ENCODE results near the gene GCAT. TPM values are rescaled to one million over a fixed set of nuclear protein-coding genes. Genes with fewer than 3 reads are reported as not detected.

Gene GCAT
- total RNA-seq, 1 donor from 2014 or later = 27.6 TPM

DNA sequence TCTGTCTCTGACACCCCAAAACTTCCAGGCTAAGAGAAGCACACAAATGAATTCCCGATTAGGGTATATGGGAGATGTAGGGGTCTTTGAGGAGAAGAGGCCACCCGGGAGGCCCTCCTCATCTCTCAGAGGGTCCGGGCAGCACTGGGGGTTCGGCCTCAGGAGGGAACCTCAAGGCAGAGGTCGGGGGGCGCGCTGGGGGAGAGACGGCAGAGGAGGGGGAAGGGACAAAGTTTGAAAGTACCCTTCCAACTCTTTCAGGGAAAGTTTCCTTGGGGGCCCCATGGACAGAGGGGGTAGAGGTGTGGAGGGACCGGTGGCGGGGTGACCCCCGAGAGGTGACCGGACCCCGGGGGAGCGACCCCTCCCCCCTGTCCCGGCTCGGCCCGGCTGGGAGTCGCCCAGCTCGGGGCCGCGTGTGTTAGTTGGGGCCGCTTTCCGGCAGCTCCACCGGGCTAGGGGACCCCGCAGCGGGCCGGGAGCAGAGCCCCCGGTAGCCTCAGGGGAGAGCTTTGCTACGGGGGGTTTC is 3.3 kb upstream of the GCAT start:
- no peak for FAIRE-seq
- TF ChIP-seq CTCF (IDR thresholded peaks at IDR 0.05; ENCODE audit: insufficient read depth, low read length, severe bottlenecking) = no peak
- DNase-seq (ENCODE audit: low read depth) = no peak
- no peaks in the 10 kb centered on the region for H3K36me3 ChIP-seq (ENCODE audit: control insufficient read depth, insufficient read depth, low read length)
- H3K27me3 ChIP-seq (ENCODE audit: control insufficient read depth, insufficient read depth, low read length) = no peaks in the 10 kb centered on the region
- peak overlapping the region; percentile 55 for H3K4me3 ChIP-seq (ENCODE audit: low read depth, low read length)

GRCh38 chr22:37804881-37805809 is 2.6 kb upstream of the GCAT start:
- H3K36me3 ChIP-seq (ENCODE audit: control insufficient read depth, insufficient read depth, low read length) = no peaks in the 10 kb centered on the region
- peak overlapping the region; percentile 55 for H3K4me3 ChIP-seq (ENCODE audit: low read depth, low read length)
- TF ChIP-seq CTCF (IDR thresholded peaks at IDR 0.05; ENCODE audit: insufficient read depth, low read length, severe bottlenecking) = no peak
- H3K27me3 ChIP-seq (ENCODE audit: control insufficient read depth, insufficient read depth, low read length) = no peaks in the 10 kb centered on the region
- FAIRE-seq (no peak), DNase-seq (ENCODE audit: low read depth) (peak; percentile 49)

- H3K27me3 ChIP-seq (ENCODE audit: control insufficient read depth, insufficient read depth, low read length) = no peaks in the 10 kb centered on the region
- peak overlapping the region; percentile 55 for H3K4me3 ChIP-seq (ENCODE audit: low read depth, low read length)
- DNase-seq (ENCODE audit: low read depth) (no peak), FAIRE-seq (no peak)
- no peak for TF ChIP-seq CTCF (IDR thresholded peaks at IDR 0.05; ENCODE audit: insufficient read depth, low read length, severe bottlenecking)
- H3K36me3 ChIP-seq (ENCODE audit: control insufficient read depth, insufficient read depth, low read length) = no peaks in the 10 kb centered on the region
Observed at GRCh38 chr22:37805810-37806277, 1.9 kb upstream of the GCAT start.

DNA sequence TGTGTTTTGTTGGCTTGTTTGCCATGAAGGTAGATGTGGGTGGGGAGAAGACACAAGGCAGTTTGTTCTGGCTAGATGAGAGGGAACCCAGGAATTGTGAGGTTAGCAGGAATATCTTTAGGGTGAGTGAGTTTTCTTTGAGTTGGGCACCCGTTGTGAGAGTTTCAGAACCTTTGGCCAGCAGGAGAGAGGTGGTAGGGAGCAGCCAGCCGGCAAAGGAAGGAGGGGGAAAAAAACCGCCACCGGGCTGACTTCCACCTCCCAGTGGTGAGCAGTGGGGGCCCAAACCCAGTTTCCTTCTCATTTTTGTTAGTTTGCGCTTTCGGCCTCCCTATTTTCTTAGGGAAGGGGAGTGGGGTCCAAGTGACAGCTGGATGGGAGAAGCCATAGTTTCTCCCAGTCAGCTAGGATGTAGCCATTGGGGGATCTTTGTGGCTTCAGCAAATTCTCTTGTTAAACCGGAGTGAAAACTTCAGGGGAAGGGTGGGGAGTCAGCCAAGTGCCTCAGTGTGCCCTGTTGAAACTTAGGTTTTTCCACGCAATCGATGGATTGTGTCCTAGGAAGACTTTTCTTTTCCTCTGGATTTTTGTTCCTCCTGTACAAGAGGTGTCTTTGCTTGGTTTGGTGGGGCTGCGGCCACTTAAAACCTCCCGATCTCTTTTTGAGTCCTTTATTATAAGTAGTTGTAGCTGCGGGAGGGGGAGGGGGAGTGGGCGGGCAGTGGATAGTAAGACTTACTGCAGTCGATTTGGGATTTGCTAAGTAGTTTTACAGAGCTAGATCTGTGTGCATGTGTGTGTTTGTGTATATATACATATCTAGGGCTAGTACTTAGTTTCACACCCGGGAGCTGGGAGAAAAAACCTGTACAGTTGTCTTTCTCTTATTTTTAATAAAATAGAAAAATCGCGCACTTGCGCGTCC is 1.1 kb upstream of the GCAT start:
- peak overlapping the region; percentile 55 for H3K4me3 ChIP-seq (ENCODE audit: low read depth, low read length)
- peak; percentile 6 for TF ChIP-seq CTCF (IDR thresholded peaks at IDR 0.05; ENCODE audit: insufficient read depth, low read length, severe bottlenecking)
- FAIRE-seq (no peak), DNase-seq (ENCODE audit: low read depth) (peak; percentile 30)
- no peaks in the 10 kb centered on the region for H3K36me3 ChIP-seq (ENCODE audit: control insufficient read depth, insufficient read depth, low read length)
- no peaks in the 10 kb centered on the region for H3K27me3 ChIP-seq (ENCODE audit: control insufficient read depth, insufficient read depth, low read length)

- Histone ChIP-seq H3K4me3 (ENCODE audit: low read depth, low read length) (peak overlapping the region; percentile 55), H3K36me3 (ENCODE audit: control insufficient read depth, insufficient read depth, low read length) (peaks cover 2% of the 10 kb centered on the region), H3K27me3 (ENCODE audit: control insufficient read depth, insufficient read depth, low read length) (no peaks in the 10 kb centered on the region)
- no peak for FAIRE-seq
- TF ChIP-seq CTCF (IDR thresholded peaks at IDR 0.05; ENCODE audit: insufficient read depth, low read length, severe bottlenecking) = no peak
- peak; percentile 33 for DNase-seq (ENCODE audit: low read depth)
Observed at GRCh38 chr22:37808294-37808657, 542 bp downstream of the GCAT start.
